Ammon's horn (tissue), 1 donor: ENCODE measurements around the gene NCAN.
"Not testable (repeated sequence)": the region's sequence is repeated elsewhere in the genome, so short reads cannot be mapped to it uniquely, and the experiment has no call there.

Experiments used
- DNase-seq: peaks from one replicate; pipeline ENCODE4 v3.0.0-alpha.2; 2016; ENCODE audit warnings: low spot score

Gene NCAN

DNA sequence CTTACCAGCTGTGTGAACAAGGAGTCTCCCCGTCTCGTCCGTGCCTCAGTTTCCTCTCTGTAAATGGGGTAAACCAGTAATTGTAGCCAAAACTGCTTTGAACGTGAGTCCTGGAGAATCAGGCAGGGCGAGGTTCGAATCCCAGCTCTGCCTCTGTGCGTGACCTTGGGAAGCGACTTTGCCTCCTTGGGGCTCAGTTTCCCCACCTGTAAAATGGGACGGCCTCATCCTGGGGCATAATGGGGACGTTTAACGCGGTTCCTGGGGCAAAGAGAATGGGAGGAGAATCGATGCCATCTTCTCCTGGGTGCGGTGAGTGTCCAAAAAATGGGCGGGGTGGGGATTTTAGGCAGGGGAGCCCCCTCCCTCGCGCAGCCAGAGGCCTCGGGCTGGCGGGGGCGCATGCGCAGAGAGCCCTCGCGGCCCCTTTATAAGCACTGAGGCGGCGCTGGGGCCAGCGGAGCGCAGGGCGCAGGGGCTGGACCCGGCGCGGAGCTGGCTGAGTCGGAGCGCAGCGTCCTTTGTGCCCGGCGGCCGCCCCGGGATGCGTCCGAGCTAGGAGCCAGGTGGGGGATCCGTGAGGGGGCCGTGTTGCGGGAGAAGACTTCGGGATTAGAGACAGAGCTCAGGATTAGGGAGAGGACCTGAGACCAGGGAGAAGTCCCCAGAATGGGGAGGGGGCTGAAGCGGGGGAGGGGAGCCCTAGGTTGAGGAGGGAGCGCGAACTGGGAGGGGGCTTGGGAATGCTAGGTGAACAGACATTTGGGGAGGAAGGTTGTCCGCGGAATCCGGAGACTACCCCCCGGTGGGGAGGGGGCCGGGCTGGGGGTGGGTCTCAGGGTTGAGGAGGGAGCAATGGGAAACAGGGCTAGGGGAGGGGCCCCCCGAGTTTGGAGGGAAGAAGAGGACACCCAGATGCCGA lies at the start of gene NCAN:
Gene NCAN, plus strand, starts transcription at position 460 of the 922 bp plus-strand sequence. CDS start 4,996 bp downstream, outside the sequence.
- DNase-seq: no peak

DNA sequence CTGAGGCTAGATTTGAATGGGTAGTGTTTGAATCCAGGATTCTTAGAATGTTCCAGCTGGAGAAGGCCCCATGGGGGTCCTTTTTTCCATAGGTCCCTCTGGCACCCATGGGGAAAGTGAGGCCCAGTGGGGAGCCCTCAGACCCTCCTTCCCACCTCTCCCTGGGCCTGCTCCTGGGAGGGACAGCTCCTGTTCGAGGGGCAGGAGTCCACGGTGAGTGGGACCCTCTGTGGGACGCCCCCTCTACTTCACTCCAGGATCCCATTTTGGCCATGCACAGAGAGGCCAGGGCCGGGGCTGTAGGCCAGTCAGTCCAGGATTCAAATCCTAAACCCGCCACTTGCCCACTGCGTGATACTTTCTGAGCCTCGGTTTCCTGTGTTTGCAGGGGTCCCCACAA lies 49.3 kb upstream of the NCAN start:
- no peak for DNase-seq

DNA sequence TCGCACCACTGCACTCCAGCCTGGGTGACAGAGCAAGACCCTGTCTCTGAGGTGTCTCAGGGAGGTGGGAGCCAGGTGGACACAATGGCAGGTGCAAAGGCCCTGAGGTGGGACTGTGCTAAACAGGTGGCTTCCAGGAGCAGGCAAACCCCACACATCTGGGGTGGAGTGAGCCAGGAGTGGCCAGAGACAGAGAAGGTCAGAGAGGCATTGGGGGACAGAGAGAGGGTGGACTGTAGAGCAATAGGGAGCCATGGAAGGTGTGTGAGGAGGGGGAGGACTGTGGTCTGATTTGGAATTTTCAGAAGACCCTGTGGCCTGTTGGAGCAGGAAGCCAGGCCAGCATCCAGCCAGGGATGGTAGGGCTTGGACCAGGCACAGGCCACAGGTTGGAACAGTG lies 46.4 kb upstream of the NCAN start:
- DNase-seq: no peak

DNA sequence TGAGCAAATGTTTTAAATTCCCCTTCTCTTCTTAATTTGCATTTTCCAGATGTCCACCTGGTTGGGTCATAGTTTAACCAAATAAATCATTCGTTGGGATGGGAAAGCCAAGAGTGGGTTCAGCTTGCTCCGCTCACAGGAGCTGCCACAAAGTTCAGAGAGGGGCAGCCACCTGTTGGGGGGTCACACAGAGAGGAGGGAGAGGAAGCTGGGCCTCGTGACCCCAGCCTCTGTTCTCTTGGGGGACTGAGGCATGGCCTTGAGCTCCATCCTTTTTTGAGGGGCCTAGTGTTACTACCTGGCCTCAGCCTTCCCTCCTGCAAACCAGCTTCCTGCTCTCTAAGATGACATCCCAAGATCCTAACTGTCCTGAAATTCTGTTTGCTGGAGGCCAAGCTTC lies 44.1 kb upstream of the NCAN start:
- DNase-seq: no peak

DNA sequence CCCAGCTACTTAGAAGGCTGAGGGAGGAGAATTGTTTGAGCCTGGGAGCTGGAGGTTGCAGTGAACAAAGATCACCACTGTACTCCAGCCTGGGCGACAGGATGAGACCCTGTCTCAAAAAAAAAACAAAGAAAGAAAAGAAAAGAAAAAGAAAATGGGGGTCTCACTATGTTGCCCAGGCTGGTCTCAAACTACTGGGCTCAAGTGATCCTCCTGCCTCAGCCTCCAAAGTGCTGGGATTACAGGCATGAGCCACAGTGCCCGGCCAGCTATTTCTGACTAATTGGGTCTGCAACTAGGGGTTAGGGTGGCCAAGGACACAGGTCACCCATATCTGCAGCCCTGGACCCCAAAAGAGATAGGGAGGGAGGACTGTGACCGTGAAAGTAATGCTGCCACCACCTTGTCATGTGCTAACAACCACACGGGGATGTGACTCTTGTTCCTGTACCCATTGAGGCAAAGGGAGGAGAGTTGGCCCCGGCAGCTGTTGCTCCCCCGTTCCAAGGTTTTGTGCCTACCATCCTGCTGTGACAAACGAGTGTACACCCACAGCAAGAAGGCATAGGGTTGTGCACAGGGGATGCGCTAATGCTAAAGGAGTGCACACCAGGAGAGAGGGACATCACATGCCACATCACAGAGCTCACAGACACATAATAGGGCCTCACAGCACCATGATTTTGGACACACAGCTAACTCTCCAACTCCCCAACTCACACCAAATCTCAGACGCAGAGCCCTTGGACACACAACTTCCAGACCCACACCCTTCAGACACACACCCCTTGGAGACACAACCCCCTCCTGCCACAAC lies 42.3 kb upstream of the NCAN start:
- DNase-seq: no peak

DNA sequence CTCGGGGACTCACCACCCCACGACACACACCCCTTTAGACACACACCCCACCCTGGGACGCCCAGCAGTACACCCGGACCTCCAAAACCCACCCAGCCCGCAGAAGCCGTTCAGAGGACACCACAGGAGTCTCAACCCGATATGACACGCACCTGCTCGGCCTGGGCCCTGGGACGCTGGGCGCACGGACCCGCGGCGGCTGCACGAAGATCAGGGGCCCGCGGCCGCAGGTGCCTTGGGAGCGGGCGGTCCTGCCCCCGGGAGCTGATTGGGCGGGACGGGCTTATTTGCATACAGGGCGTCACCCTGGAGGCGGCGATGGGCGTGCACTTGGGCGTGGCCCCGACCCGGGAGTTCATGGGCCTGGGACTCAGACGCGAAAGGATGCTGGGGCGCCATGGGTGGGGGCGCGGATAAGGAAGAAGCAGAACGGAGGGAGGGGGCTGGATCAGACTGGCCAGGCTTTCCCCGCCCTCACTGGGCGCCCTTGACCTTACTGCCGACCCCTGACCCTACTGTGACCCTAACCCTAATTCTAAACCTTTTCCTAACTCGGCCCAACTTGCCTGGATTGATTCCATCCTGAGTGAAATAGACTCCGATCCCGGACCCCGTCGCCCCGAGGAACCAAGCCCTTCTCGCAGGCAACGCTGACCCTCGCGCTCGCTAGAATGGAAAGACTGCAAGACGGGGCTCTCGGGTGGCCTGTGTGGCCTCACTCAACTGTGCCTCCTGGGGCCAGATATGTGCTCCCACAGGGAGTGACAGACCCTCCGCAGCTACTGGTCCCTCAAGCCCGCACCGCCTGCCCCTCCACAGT lies 41.5 kb upstream of the NCAN start, which contains the start of gene MEF2B:
Gene MEF2B, minus strand, starts transcription at position 211 of the 820 bp plus-strand sequence. CDS start 19,528 bp downstream, outside the sequence.
- peak; percentile 55 for DNase-seq

DNA sequence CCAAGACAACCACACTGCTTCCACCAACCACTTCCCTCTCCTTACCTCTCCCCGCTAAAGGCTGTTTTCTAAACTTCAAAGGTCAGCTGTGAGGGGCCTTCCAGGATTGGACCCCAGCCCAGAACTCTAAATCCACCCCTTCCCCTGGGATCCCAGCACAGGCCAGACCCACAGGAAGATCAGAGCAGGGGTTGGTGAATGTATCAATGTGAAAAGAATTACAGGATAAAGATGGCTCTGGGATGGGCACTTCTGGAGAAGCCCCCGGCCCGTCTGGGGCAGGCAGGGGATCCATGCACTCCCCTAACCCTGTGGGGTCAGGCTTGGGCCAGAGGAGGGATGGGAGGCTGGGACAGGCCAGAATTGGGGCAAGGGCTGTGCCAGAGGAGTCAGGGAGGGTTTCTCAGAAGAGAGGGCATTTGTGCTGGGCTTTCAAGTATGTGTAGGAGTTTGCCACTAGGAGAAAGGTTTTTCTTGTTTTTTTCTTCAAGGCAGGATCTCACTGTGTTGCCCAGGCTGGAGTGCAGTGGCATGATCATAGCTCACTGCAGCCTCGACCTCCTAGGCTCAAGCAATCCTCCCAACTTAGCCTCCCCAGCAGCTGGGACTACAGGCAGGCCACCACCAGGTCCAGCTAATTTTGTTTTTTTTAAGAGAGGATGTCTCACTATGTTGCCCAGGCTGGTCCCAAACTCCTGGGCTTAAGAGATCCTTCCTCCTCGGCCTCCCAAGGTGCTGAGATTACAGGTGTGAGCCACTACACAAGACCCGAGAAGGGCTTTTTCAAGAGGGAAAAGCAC lies 40.7 kb upstream of the NCAN start:
- no peak for DNase-seq

GRCh38 chr19:19171821-19172532 lies 39.8 kb upstream of the NCAN start:
- DNase-seq: no peak

DNA sequence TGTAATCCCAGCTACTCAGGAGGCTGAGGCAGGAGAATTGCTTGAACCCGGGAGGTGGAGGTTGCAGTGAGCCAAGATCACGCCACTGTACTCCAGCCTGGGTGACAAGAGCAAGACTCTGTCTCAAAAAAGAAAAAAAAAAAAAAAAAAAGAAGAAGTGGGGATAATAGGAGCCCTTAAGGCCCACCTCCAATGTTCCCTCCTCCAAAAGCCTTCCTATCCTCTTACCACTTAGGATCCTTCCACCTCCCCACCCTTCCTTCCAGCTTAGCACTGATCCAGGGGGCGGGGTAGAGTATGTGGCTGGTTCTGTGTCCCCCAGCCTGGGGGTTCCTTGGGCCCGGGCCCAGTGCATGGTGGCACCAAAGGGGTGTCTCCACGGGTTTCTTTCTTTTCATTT lies 38.5 kb upstream of the NCAN start:
- not testable (repeated sequence) for DNase-seq

DNA sequence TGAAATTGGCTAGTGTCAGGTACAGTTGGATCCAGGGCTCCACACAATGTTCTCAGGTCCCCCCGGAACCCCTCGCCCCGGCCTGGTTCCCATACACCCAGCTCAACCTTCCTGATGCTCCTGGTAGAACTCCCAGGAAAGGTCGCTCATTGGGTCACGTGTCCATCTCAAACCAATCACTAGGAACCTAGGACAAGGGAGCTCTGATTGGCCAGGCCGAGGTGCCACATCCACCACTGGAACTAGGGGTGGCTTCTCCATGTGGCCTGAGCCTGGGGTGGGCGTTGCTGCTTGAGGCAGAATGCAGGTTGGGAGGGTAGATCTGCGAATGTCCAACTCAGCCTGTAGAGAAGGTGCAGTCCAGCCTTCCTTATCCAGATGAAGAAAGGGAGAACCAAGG lies 34.8 kb upstream of the NCAN start:
- DNase-seq: no peak

DNA sequence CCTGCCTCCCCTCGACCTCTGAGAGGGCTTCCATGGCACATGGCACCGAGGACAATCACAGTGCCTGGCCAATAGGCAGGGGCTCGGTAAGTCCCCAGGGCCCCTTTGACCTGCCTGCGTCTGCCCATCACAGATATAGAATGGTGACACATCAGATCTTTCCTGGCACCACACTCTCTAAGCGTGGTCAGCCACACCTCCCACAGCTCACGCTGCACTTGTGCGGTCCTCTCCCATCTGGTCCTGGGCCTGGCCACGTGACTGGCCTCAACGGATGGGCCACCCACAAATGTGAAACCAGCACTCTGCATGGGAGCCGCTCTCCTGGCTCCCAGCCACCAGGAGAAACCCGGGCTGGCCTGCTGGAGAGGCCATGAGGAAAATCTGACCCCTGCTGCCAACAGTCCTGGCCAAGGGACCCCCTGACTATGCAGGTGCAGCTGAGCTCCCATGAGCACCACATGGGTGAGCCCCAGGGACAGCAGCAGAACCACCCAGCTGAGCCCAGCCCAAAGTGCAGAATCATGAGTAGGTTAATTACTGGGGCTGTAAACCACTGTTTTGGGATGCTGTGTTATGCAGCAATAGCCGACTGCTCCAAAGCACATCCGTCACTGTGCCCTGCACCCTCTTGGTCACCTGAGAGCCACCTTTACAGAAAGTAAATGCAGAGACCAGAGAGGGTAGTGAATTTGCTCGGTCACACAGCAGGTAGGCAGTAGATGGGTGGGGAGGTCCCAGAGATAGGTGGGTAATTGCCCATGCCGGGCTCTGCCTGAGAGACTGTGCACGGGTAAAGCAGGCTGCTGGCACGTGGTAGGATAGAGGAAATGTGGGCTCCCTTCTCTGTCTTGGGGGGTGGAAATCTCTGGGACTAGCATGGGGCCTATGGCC lies 32.0 kb upstream of the NCAN start:
- no peak for DNase-seq

DNA sequence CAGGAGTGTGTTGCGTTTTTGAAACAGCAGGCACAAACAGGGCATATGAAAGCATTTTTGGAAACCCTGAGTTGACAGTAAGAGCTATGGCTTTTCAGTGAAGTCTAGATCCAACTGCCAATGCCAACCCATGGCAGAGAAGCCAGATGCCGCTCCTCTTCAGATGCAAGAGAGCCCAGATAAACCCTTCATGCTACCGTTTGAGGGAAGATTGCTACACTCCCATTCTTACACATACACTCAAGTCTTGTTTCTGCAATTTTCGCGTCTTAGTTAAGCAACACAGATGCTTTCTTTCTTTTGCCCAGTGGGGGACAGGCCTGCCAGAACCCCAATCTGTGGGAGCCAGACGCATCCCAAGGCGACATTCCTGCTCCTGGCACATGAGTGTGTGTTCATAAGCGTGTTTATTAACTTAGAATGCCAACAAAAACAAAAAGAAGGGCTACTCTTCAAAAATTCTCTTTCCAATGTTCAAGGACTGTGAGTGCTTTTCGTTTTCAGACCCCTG lies 30.2 kb upstream of the NCAN start:
- no peak for DNase-seq

DNA sequence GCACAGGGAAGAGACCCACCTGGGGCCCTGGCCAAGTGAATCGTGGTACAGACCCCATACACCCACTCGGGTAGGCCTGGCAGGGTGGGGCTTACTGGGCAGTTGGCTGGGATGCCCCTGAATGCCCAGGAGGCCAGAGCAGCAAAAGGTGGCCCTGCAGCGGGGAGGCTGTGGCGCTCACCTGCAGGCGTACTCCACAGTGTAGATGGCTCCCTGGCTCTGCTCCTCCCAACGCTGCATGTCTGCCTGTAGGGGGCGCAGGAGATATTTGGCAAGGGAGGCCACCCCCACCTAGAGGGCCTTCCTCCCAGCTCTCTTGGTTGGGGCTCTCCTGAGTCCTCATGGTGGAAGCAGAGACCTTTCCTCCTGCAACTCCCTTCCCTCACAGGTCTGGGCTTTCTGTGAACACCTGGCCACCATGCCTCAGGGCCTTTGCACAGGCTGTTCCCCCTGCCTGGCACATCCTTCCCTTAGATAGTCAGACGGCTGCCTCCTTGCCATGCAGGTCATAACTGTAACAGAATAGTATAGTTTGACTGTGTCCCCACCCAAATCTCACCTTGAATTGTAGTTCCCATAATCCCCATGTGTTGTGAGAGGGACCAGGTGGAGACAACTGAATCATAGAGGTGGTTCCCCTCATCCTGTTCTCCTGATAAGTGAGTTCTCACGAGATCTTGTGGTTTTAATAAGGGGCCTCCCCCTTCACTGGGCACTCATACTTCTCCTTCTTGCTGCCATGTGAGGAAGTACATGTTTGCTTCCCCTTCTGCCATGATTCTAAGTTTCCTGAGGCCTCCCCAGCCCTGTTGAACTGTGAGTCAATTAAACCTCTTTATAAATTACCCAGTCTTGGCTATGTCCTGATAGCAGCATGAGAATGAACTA lies 25.7 kb upstream of the NCAN start:
- DNase-seq: no peak

DNA sequence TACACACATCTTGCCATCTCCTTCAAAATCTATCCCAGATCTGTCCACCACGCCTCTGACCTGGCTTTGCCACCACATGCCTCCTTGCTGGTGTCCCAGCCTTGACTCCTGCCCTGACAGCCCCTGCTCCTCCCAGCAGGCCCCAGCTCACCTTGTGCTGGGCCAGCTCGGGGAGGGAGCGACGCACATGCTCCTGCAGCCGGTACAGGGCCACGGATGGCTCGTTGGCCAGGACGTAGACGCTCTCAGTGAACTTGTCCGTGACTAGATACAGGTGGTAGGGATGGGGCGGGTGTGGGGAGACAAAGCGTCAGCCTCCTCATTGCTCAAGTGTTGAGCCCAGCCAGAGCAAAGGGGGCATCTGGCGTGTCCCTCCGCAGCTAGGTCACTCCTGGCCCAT lies 25.0 kb upstream of the NCAN start:
- DNase-seq: no peak

DNA sequence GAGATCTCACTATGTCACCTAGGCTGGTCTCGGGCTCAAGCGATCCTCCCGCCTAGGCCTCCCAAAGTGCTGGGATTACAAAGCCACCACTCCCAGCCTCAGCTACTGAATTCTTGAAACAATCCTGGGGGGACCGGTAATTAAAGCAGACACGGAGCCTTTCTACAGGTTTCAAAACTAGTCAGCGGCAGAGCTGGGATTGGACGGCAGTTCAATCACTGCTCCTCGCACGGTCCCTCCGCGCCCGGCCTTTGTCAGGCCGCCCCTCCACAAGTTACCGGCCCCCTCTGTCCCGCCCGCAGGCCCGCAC lies 20.0 kb upstream of the NCAN start:
- DNase-seq: no peak

- DNase-seq: peak; percentile 99
Observed at GRCh38 chr19:19192078-19192882, 19.5 kb upstream of the NCAN start, which contains the start of the genes BORCS8 and RFXANK. Gene BORCS8 (minus strand): TSS chr19:19192152. CDS start chr19:19192117, 35 bp downstream. Gene RFXANK (plus strand): TSS chr19:19192258. CDS start chr19:19193947, 1,689 bp downstream.

DNA sequence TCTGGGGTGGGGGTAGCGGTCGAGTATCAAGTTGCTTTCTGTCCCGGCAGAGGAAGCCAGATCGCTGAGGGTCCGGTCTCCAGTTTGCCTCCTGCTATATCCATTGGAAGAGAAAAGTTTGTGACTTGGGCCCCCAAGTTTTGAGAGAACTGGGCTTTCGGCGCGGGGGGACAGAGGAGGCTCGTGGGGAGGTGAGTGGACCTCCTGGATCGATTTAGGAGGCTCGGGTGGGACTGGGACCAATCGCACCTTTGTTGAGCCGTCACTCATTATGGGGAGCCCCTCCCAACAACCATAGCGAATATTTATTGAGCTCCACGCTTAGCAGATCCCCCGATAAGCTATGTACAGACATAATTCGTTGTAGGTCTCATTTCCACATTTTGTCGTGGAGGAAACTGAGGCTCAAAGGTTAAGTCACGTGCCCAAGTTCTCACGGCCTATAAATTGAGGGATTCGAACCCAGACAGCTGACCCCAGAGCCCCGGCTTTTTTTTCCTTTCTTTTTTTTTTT lies 18.8 kb upstream of the NCAN start:
- no peak for DNase-seq
